Right lobe of liver (tissue), 4 donors: Measurements from ENCODE around the gene TAS2R43.

Source experiments
- CTCF ChIP-seq, 4 donors: fragments of 200-600 bp in 3 of 4; fragments of 450-650 bp in 1 of 4; IDR thresholded peaks; one replicate each; pipeline versions ENCODE4 v1.5.1 to v1.8.0; 2016 to 2022; ENCODE audit warnings: antibody characterized with exemption in 4 of 4, mild to moderate bottlenecking in 2 of 4
- POLR2A ChIP-seq: fragments of 450-650 bp; IDR thresholded peaks from one replicate; pipeline ENCODE4 v1.6.1; 2017; ENCODE audit warnings: antibody characterized with exemption, mild to moderate bottlenecking
- donor health status: DM: no; HTN: no; CAD: no.
- donor health status: DM: no; HTN: no; CAD: no.
- donor health status: DM: no; HTN: yes; CAD: no.

GRCh38 chr12:11081987-11082386, 10.1 kb downstream of the TAS2R43 start:
- no peak for TF ChIP-seq POLR2A
- TF ChIP-seq CTCF (IDR thresholded peaks at IDR 0.05): no peak
